B cell (primary cell): ENCODE measurements around the gene FBXO2. TPM values are rescaled to one million over a fixed set of nuclear protein-coding genes. Genes with fewer than 3 reads are reported as not detected.

ENCODE experiments used
- ATAC-seq: fragments of 200-7000 bp; cut with Tn5 transposase; one replicate; pipeline ENCODE4 v1.10.0; 2021; ENCODE audit warnings: low read depth, mild to moderate bottlenecking, moderate number of reproducible peaks, moderate library complexity
- CTCF ChIA-PET: fragments of 350-600 bp; sonication (Branson Sonifier 250); formaldehyde crosslinking; loops from one replicate; lab custom pipeline; 2021; ENCODE audit warnings: antibody characterized with exemption, inconsistent platforms; lab: Charles Lee
- POLR2A ChIA-PET: fragments of 350-600 bp; sonication (Branson Sonifier 250); formaldehyde crosslinking; loops from one replicate; lab custom pipeline; 2021; ENCODE audit warnings: antibody characterized with exemption; lab: Charles Lee
- DNase-seq: peaks from one replicate; pipeline ENCODE4 v3.0.0; 2013
- H2AFZ ChIP-seq: 2 replicates; pipeline ENCODE4 v1.6.1; 2012; ENCODE audit warnings: mild to moderate bottlenecking, low read depth, low read length; ENCODE audit not compliant: insufficient read depth, poor library complexity, severe bottlenecking
- H3K27ac ChIP-seq, 2 donors: 1 replicate in 1 of 2; 2 replicates in 1 of 2; pipeline ENCODE4 v1.5.1; 2012 to 2013; ENCODE audit warnings: low read length in 2 of 2, mild to moderate bottlenecking in 2 of 2, moderate library complexity in 1 of 2
- H3K27me3 ChIP-seq, 4 experiments: fragments of 200-600 bp in 1 of 4; sonication (generic) in 1 of 4; replicated peaks in 1 of 4; 1 replicate in 2 of 4; 2 replicates in 2 of 4; pipeline versions ENCODE4 v1.6.1 to v1.7.0; 2013 to 2016; ENCODE audit warnings: low read length in 3 of 4, mild to moderate bottlenecking in 2 of 4, mixed read lengths in 1 of 4, moderate library complexity in 1 of 4; ENCODE audit not compliant: insufficient read depth in 4 of 4, control insufficient read depth in 3 of 4; ENCODE audit errors: control extremely low read depth in 1 of 4
- H3K36me3 ChIP-seq, 2 experiments: replicated peaks in 1 of 2; 1 replicate in 1 of 2; 2 replicates in 1 of 2; pipeline versions ENCODE4 v1.6.1 to v1.7.1; 2013; ENCODE audit warnings: low read length in 1 of 2; ENCODE audit not compliant: insufficient read depth in 2 of 2, control insufficient read depth in 1 of 2; ENCODE audit errors: control extremely low read depth in 1 of 2, extremely low read depth in 1 of 2
- H3K4me1 ChIP-seq, 2 donors: fragments of 200-600 bp in 1 of 2; sonication (generic) in 1 of 2; 1 replicate in 1 of 2; 2 replicates in 1 of 2; pipeline versions ENCODE4 v1.5.1 to v1.6.1; 2013 to 2017; ENCODE audit warnings: low read length in 2 of 2; ENCODE audit not compliant: control insufficient read depth in 2 of 2, insufficient read depth in 2 of 2
- H3K4me2 ChIP-seq: replicated peaks from 2 replicates; pipeline ENCODE3; 2012; ENCODE audit warnings: mild to moderate bottlenecking, low read depth, low read length; ENCODE audit not compliant: poor library complexity, severe bottlenecking
- H3K4me3 ChIP-seq, 5 experiments: fragments of 200-600 bp in 1 of 5; sonication (generic) in 1 of 5; 1 replicate in 3 of 5; 2 replicates in 2 of 5; pipeline versions ENCODE4 v1.5.1 to v1.7.0; 2011 to 2016; ENCODE audit warnings: low read length in 4 of 5, mild to moderate bottlenecking in 4 of 5, low read depth in 2 of 5, control low read depth in 1 of 5, moderate library complexity in 1 of 5; ENCODE audit not compliant: insufficient read depth in 1 of 5; ENCODE audit errors: control extremely low read depth in 1 of 5, extremely low read depth in 1 of 5
- H3K79me2 ChIP-seq: fragments of 200-600 bp; sonication (generic); one replicate; pipeline ENCODE4 v1.6.0; 2016; ENCODE audit warnings: low read length; ENCODE audit not compliant: control insufficient read depth, insufficient read depth
- H3K9ac ChIP-seq: fragments of 200-600 bp; sonication (generic); 2 replicates; pipeline ENCODE4 v1.6.1; 2017; ENCODE audit warnings: mild to moderate bottlenecking, low read length, moderate library complexity
- H3K9me3 ChIP-seq, 3 donors: one replicate each; pipeline versions ENCODE4 v1.6.1 to v1.7.1; 2013; ENCODE audit warnings: low read length in 2 of 3; ENCODE audit not compliant: control insufficient read depth in 2 of 3, insufficient read depth in 1 of 3; ENCODE audit errors: control extremely low read depth in 1 of 3
- H4K20me1 ChIP-seq: 2 replicates; pipeline ENCODE4 v1.6.0; 2012; ENCODE audit warnings: mild to moderate bottlenecking, low read length; ENCODE audit not compliant: insufficient read depth, control insufficient read depth, poor library complexity, severe bottlenecking
- H3K27ac Mint-ChIP-seq: one replicate; pipeline ENCODE4 v1.8.0; 2021; ENCODE audit warnings: mixed read lengths
- H3K27me3 Mint-ChIP-seq: one replicate; pipeline ENCODE4 v1.8.0; 2021; ENCODE audit warnings: mixed read lengths
- H3K4me1 Mint-ChIP-seq: one replicate; pipeline ENCODE4 v1.8.0; 2021; ENCODE audit warnings: mixed read lengths
- H3K4me3 Mint-ChIP-seq: one replicate; pipeline ENCODE4 v1.8.0; 2021; ENCODE audit warnings: mixed read lengths
- H3K9me3 Mint-ChIP-seq: one replicate; pipeline ENCODE4 v1.8.0; 2022; ENCODE audit warnings: mixed read lengths; ENCODE audit not compliant: insufficient read depth
- EZH2 ChIP-seq: IDR thresholded peaks from 2 replicates; pipeline ENCODE4 v1.6.1; 2012; ENCODE audit warnings: borderline replicate concordance, low read depth, mild to moderate bottlenecking, moderate library complexity, low read length; ENCODE audit not compliant: insufficient read depth, poor library complexity, severe bottlenecking
- WGBS: methylation state at CpG from one replicate; pipeline ENCODE4 v1.1.5; 2013; ENCODE audit warnings: missing lambda C conversion rate; ENCODE audit not compliant: insufficient coverage; 5-methylcytosine and 5-hydroxymethylcytosine counted together
- intact Hi-C: fragments of 100-400 bp; cut with micrococcal nuclease; formaldehyde crosslinking; loops from one replicate; pipeline ENCODE4 v1.10.0; 2022
- polyA plus RNA-seq: library from polyadenylated mRNA; depleted of rRNA; stranded (reverse); fragments of >200 nt; gene quantifications from 2 replicates; pipeline ENCODE4 v1.2.3, GENCODE V29; 2012
- total RNA-seq, 2 donors: library from RNA; stranded (reverse); fragments of 120-200 nt in 1 of 2; gene quantifications; 1 replicate in 1 of 2; 2 replicates in 1 of 2; pipeline versions ENCODE4 v1.2.3 to v1.2.4, GENCODE V29; 2013 to 2022
- TF ChIP-seq, protein P1 (sequence below): fragments of 200-600 bp; IDR thresholded peaks from one replicate; pipeline ENCODE4 v1.8.0; 2022; ENCODE audit warnings: antibody characterized with exemption, mild to moderate bottlenecking

Gene FBXO2
- total and polyA plus RNA-seq, 2 donors (not counting 1 experiment from before 2014, with no cell fraction given): 9.6 TPM

DNA sequence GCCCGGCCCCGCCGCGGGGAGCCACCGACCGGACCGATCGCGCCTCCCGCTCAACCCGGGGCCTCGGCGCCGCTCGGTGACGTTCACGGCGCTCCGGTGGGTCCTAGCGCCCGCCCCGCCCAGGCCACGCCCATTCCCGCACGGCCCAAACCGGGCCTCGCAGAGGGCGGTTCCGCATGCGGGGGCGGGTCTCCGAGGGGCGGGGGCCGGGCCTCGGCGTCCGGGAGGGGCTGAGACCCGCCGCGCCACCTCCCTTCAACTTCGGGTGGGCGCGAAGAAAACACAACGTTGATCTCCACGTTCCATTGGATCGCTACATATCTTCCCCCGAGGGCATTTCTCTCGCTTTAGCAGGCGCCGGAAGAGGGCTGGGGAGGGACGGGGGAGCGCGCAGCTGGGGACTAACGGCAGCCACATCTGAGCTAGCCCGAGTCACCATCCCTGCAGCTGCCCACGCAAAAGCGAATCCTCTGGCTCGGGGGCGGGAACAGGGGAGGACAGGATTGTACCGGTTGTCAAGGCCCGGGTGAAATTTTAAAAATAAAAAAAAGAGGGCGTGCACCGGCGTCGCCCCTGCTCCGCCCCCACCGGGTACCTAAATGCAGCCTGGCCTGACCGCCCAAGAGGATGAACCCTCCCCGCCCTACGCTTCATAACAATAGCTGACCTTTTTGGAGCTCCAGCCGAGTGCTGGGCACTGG, 27.0 kb upstream of the FBXO2 start, which contains the start of gene MAD2L2:
MAD2L2 (minus strand) TSS at position 78 of the 701 bp plus-strand sequence. CDS start 547 bp downstream, outside the sequence.
- peak within 1 kb of the TSS; percentile 97 for H3K4me2 ChIP-seq
- Mint-ChIP-seq H3K4me1 (peaks cover 20% of the 10 kb centered on the region), H3K27ac (peak within 1 kb of the TSS; percentile 94), H3K9me3 (no peaks in the 10 kb centered on the region), H3K4me3 (peak within 1 kb of the TSS; percentile 92), H3K27me3 (no peaks in the 10 kb centered on the region)
- H2AFZ ChIP-seq: peak within 1 kb of the TSS; percentile 96
- ATAC-seq: peak; percentile 94
- no peak for TF ChIP-seq EZH2
- TF ChIP-seq, protein P1, sequence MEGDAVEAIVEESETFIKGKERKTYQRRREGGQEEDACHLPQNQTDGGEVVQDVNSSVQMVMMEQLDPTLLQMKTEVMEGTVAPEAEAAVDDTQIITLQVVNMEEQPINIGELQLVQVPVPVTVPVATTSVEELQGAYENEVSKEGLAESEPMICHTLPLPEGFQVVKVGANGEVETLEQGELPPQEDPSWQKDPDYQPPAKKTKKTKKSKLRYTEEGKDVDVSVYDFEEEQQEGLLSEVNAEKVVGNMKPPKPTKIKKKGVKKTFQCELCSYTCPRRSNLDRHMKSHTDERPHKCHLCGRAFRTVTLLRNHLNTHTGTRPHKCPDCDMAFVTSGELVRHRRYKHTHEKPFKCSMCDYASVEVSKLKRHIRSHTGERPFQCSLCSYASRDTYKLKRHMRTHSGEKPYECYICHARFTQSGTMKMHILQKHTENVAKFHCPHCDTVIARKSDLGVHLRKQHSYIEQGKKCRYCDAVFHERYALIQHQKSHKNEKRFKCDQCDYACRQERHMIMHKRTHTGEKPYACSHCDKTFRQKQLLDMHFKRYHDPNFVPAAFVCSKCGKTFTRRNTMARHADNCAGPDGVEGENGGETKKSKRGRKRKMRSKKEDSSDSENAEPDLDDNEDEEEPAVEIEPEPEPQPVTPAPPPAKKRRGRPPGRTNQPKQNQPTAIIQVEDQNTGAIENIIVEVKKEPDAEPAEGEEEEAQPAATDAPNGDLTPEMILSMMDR: no peak
- H3K36me3 ChIP-seq: peaks cover 0 to 2% of the 10 kb centered on the region in 2 experiments
- ChIA-PET POLR2A (interaction anchor here (0.8 to 2.5 kb wide), 6 partner anchors 9 to 229 kb away, joined by 3 to 20 read pairs (median 6); partner anchors contain the start of gene FBXO6), CTCF (interaction anchor here (0.6 to 4.2 kb wide), 10 partner anchors 9 to 50 kb away, joined by 3 to 23 read pairs (median 4); partner anchors contain the start of gene FBXO6)
- no peaks in the 10 kb centered on the region for H3K9me3 ChIP-seq
- peak; percentile 92 for DNase-seq
- H3K4me1 ChIP-seq: peaks cover 11 to 20% of the 10 kb centered on the region in 2 donors
- no peaks in the 10 kb centered on the region for H4K20me1 ChIP-seq
- H3K4me3 ChIP-seq: peak within 1 kb of the TSS; percentile 46 to 96 (median 89)
- H3K27me3 ChIP-seq: peaks cover 0 to 4% (median 0%) of the 10 kb centered on the region in 4 experiments
- intact Hi-C loops: loop anchor here (1.0 to 10.0 kb wide), 8 partner anchors 17 to 986 kb away; partner anchors contain the start of genes CLCN6, FBXO2, FBXO44 and FBXO6
- peak within 1 kb of the TSS; percentile 93 for H3K9ac ChIP-seq
- WGBS: under 1% methylated on average over 62 of the region's 71 CpGs
- H3K79me2 ChIP-seq: no peaks in the 10 kb centered on the region
- peak within 1 kb of the TSS; percentile 51 to 77 for H3K27ac ChIP-seq
